ENCODE data around the gene ADARB1. TPM values are rescaled to one million over a fixed set of nuclear protein-coding genes. Genes with fewer than 3 reads are reported as not detected.
A peak's percentile ranks its signal among the peaks of the same experiment; 100 is the strongest.

Gene ADARB1
- total RNA-seq, 1 donor from 2014 or later = 35.0 TPM

DNA sequence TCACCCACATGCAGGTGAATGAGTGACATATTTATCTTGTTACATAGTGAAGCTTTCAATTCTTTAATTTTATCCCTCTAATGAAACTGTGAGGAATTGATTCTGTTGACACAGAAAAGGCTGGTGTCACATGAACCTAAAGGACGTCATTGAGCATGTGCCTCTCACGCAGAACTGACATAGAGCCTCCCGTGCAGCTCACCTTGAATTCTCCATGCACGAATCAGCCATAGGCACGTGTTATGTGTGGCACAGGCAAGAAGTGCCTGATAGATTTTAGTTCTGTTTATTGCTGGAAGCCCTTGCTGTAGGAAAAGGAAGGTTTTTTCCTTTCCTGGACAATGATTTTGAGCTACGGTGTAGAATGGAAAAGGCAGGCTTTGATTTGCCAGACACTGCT is 11.3 kb downstream of the ADARB1 start:
- intact Hi-C loops (cut with DNase I) = no loop called here
- no peak for DNase-seq (ENCODE audit: low spot score)

DNA sequence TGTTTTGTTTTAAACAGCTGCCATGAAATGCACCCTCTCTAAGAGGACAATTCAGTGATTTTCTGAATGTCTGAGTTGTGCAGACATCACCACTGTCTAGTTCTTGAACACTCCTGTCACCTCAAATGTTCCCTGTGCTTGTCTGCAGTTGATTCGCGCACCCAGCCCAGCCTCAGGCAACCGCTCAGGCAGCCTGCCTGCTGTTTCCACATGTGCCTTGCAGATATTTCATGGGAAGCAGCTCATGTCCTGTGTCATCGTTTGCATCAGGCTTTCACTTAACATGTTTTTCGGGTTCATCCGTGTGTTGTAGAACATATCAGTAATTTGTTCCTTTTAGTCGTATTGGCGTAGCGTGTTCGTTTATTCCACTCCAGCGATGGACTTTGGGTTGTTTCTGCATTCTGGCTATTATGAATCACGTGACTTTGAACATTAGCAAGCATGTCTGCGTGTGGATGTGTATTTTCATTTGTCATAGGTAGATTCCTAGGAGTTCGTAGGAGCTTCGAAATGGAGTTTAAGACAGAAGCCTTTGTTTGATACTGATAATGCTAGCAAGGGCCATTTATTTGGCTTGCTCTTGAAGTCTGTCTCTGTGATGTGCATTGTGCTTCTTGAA is 12.1 kb downstream of the ADARB1 start:
- DNase-seq (ENCODE audit: low spot score) (no peak), ATAC-seq (no peak)
- intact Hi-C loops (cut with DNase I) = no loop called here

More for the DNA sequence above, 11.3 kb downstream of the ADARB1 start:
- ATAC-seq = no peak

DNA sequence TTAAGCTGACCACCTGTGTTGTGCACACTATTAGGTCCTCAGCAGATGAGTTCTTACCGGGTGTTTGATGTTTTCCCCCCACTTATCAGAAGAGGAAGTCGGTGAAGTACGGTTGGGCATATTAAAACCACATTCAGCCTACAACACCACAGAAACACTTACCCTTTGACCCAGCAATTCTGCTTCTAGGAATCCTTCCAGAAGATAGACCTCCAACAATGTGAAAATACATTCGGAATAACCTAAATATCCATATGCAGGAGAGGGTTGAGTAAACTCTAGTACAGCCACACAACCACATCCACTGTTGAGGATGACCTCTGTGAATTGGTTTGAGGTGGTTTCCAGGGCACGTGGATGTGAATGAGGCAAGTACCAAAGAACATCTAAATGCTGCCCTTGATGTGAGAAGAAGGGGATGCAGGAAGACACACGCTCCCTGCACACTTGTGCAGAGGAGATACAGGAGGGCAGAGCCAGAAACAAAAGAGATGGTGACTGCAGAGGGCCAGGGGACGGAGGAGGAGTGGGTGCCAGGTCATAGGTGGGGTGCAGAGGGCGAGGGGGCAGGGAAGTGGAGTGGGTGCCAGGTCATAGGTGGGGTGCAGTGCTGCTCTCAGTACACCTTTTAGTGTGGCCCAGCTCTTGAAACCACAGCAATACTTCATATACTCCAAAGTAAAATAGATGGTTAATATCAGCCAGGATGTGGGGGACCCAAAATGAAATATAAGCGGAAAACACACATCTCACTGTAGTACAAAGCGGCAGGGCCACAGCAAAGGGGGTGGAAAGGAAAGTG is 12.8 kb downstream of the ADARB1 start:
- ATAC-seq = no peak

DNA sequence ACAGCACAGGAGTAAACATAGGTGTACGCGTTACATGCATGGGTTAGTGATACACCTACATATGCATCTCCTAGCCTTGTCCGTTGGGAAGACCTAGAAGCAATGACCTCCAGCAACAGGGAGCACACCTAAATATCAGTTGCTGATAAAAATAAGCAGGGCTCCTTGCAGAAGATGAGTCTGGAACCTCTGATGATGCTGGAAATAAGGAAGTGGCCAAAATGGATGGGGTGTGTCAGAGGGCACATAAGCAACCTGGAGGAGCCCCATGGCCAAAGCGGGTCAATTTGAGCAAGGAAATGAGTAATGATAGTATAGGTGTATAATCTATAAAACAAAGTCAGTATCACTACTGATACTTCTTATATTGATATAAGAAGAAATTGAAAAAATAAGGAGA is 13.7 kb downstream of the ADARB1 start:
- intact Hi-C loops (cut with DNase I) = no loop called here
- no peak for ATAC-seq
- no peak for DNase-seq (ENCODE audit: low spot score)

More for the DNA sequence above, 12.8 kb downstream of the ADARB1 start:
- intact Hi-C loops (cut with DNase I) = no loop called here
- DNase-seq (ENCODE audit: low spot score) = no peak

DNA sequence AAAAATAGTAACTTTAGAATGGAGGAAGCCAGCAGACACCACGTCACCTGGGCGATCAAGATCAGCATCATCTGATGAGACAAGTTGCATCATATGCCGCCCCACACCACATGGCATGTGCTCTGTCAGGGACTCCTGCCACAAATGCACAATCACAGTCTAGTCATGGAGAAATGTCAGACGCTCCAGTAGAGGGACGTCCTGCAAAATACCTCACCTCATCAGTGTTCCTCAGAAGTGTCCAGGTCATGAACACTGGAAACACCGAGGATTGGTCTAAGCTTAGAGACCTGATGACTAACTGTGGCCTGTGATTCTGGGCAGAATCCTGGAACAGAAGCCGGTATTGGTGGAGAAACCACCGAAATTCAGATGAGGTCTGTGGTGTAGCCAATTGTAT is 14.3 kb downstream of the ADARB1 start:
- intact Hi-C loops (cut with DNase I) = no loop called here
- no peak for DNase-seq (ENCODE audit: low spot score)
- no peak for ATAC-seq

DNA sequence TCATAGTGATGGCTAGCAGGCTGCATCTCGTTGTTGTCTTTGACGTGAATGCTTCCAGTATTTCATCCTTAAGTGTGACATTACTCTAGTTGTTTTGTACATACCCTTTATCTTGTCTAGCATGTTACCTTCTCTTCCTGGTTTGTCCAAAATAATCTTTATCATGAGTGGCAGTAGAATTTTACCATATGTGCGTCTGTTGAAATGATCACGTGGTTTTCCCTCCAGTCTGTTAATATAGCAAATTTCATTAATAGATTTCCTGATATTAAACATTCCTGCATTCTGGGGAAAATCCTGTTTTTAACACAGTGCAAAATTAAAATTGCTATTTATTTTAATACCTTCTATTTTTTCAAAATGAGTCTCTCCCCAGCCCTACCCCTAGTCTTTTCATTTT is 15.6 kb downstream of the ADARB1 start:
- ATAC-seq (no peak), DNase-seq (ENCODE audit: low spot score) (no peak)
- intact Hi-C loops (cut with DNase I) = no loop called here

DNA sequence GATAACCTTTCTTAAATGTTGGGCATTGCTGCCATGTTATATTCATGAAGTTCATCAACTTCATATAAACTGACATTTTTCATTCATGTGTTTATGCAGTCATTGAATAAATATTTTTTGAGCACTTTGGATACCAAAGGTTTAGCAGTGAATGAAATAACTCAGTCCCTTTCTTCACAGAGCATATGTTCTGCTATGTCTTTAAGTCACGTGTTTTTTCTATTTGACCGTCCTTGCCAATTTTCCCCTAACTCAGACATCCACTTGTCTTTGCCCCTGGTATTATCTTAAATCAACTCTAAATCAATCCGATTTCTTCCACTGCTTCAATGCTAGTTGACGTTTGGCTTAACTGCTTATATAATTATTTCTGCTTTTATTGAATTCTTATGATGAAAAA is 16.6 kb downstream of the ADARB1 start:
- DNase-seq (ENCODE audit: low spot score) (no peak), ATAC-seq (no peak)
- intact Hi-C loops (cut with DNase I) = no loop called here

DNA sequence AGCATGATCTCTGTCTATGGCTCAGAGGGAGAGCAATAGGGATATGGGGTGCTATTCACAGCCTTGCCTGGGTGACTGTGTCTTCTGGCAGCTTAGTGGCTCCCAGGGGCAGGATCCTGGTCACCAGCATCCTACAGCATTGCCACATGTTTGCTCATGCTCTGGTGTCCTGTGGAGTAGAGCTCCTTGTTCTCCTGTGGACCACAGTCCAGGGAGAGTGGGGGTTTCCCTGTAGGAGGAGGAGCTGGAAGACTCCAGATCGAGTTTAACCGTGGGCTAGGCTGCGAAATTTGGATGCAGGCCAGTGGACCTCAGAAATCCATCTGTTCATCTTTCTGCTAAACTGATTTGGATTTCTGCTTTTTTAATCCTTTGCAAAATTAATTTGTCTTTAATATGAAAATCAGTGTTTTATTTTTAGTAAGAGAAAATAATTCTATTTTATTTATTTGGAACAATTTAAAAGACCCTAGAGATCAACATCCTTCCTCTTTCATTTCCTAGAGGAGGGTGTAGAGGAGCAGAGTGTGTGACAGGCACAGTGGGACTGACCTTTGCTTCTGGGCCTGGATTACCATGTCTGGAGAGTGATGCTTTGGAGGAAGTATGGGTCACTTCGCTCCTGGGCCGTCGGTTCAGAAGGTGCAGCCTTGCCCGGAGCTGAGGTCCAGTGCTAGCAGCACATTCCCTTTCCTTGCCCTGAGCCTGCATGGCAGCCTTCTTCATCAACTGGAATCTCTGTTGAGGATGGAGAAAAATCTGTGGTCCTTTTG is 17.4 kb downstream of the ADARB1 start:
- ATAC-seq (peak; percentile 30), DNase-seq (ENCODE audit: low spot score) (no peak)
- intact Hi-C loops (cut with DNase I) = no loop called here

DNA sequence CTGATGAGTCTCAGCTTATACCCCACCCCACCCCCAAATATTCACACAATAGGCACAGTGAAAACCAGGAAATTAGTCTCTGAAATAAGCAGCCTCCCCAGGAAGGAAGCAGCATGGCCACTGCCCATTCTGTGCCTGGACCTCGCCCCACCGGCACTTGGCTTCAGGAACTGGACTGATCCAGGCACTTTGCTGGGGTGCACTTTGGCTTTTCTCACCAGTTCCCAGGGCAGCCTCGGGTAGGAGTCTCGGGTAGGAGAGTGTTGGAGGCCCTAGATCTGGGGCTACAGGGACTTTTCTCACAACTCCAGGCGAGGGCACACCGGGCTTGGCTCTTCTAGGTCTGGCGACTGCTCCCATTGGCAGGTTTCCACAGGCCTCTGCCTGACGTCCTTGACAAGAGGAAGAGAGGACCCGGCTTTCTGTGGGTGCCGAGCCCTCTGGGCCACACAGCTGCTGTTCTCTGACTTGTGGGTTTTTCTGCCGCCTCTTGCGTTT is 18.7 kb downstream of the ADARB1 start:
- intact Hi-C loops (cut with DNase I) = no loop called here
- DNase-seq (ENCODE audit: low spot score) = no peak
- ATAC-seq = no peak

DNA sequence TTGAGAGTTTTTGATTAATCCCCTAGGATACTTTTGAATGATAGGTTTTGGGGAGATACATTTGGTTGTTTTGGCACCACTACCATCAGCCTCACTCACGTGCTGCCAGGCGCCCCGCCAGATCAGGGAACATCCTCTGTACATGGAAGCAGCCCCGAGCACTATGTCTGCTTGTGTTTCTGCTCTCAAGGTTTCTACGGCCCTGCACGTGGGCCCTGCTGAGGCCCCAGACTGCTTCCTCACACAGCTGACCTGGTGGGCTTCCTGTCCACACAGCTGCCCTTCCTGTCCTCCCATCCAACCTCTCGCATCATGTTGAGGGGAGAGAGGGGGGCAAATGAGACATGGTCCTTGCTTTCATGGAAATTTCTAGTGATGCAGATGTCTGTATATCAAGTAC is 20.0 kb downstream of the ADARB1 start:
- no peak for DNase-seq (ENCODE audit: low spot score)
- intact Hi-C loops (cut with DNase I) = no loop called here
- ATAC-seq = no peak

DNA sequence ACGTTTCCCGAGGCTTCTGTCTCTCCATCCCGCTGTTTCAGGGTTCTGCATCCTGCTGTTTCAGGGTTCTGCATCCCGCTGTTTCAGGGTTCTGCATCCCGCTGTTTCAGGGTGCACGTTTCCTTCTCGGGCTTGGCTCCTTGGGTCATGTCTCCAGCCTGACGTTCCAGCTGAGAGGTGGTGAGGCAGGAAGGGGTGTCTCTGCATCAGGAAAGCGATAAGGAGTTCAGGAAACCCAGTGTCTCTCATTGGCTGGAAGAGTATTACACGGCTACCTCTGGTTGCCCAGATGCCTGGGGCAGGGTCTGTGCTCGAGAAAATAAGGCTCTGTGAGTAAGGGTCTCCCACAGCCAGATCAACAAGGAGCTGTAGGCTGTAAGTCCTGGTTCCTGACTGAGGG is 21.1 kb downstream of the ADARB1 start:
- no peak for ATAC-seq
- intact Hi-C loops (cut with DNase I) = no loop called here
- DNase-seq (ENCODE audit: low spot score) = no peak

DNA sequence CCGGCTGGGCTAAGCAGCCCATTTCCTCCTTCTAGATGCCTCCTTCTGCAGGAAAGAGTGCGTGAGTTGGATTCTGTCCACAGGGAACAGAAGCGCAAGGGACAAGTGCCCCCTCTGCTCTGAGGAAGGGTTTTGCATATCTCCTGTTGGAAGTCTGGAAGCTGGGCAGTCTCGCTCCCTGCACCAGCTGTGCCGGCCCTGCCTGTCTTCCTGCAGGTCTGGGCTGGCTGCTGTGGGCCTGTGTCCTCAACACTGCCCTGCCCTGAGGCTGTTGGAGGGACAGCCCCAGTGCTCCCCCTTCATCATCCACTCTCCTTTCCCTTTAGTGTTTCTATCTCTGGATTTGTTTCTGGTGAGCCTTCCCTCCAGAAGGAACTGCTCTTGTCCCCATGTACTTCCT is 21.8 kb downstream of the ADARB1 start:
- no peak for ATAC-seq
- intact Hi-C loops (cut with DNase I) = no loop called here
- DNase-seq (ENCODE audit: low spot score) = no peak

DNA sequence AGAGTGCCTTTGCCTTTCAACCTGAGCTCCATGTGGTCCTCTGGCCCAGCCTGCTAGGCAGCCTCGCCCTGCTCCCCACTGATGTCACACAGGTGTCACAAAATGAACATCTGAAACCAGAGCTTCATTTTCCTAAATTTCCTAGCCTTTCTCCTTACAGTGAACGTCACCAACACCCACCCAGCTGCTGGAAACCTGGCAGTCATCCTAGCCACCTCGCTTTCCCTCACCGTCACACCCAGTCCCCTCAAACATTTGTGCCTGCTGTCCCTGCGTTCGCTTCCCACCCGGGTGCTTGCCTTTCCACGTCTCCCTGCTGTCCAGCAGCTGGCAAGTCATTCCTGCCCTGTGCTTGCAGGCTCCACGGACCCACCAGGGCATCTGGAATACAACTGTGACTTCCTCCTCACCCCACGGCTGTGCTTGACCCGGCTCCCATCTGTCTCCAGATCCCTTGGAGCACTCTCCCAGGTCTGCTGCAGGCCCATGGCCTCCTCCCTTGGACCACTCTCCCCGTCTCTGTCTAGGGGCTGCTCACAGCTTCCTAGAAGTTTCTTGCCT is 23.5 kb downstream of the ADARB1 start:
- intact Hi-C loops (cut with DNase I) = no loop called here
- DNase-seq (ENCODE audit: low spot score) = no peak
- no peak for ATAC-seq

DNA sequence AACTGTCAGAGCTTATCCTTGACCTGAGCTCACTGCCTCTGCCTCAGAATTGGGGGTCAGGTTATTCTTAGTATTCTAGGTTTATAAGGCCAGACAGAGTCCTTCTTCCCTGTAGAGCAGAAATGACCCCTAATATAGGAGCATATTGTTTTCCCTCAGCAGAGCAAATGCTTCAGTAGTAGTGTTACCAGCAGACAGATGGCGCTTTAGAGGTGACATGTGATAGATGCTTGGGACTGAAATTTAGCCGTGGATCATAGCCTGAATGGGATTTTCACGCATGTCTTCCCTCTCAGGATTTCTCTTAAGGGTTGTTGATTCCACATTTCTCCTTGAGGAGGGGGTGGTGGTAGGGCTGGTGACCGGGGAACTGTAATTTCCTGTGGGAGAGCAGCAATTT is 24.5 kb downstream of the ADARB1 start:
- intact Hi-C loops (cut with DNase I) = no loop called here
- DNase-seq (ENCODE audit: low spot score) (no peak), ATAC-seq (no peak)

DNA sequence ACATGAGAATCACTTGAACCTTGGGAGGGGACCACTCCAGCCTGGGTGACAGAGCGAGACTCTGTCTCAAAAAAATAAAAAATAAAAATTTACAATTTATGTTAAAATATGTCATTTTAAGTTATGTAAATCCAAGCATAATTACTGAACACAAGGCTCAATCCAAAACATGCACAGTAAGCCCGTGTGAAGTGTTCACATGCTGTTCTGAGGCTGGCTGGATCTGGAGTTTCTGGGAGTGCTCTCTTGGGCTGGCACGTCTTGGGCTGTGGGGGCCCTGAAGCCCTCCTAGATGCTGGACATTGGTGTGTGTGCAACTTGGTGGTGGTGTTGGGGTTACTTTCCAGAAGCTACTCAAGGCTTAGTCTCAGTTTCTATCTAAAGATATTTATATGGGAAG is 25.2 kb downstream of the ADARB1 start:
- intact Hi-C loops (cut with DNase I) = no loop called here
- ATAC-seq = no peak
- no peak for DNase-seq (ENCODE audit: low spot score)

DNA sequence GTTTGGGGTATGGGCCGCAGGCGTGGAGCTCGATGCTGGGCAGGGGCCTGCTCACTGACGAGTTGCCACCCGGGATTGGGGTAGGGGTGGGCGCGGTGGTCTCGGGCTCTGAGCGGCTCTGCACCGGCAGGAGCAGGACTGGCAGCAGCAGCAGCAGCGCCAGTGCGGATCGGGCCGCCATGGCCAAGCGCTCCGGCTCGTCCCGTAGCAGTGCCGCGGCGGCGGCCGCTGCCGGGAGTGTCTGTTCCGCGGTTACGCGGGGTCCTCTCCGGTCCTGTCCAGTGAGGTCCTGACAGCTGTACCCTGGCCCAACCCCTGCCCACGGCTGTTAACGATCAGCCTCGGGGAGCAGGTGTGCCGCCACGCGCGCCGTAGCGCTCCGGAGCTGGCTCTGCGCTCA is 26.5 kb downstream of the ADARB1 start:
- intact Hi-C loops (cut with DNase I) = no loop called here
- no peak for DNase-seq (ENCODE audit: low spot score)

DNA sequence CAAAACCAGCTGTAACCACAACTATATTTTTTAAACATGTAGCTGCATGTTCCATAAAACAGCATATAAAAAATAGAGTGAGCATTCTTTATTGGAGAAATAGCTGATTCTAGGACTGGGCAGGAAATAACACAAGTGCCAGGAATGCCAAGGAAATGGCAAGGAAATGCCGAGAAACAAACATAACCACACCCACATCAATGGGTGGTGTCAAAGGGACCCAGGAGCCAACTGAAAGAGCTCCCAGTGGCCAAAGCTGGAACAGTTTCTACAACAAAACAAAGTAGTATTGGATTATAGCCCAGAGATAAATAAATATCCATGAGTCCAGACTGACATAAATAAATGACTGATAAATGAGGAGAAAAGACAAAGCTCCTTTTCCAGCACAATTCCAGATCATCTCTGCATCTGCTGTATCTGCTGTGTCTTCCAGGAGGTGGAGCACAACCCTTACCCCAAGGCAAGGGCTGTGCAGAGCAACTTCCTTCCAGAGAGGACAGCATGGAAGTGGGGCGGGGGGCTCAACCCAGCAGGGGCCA is 28.1 kb downstream of the ADARB1 start:
- intact Hi-C loops (cut with DNase I) = no loop called here
- DNase-seq (ENCODE audit: low spot score) = no peak
- ATAC-seq = peak; percentile 48

More for the DNA sequence above, 26.5 kb downstream of the ADARB1 start:
- no peak for ATAC-seq

DNA sequence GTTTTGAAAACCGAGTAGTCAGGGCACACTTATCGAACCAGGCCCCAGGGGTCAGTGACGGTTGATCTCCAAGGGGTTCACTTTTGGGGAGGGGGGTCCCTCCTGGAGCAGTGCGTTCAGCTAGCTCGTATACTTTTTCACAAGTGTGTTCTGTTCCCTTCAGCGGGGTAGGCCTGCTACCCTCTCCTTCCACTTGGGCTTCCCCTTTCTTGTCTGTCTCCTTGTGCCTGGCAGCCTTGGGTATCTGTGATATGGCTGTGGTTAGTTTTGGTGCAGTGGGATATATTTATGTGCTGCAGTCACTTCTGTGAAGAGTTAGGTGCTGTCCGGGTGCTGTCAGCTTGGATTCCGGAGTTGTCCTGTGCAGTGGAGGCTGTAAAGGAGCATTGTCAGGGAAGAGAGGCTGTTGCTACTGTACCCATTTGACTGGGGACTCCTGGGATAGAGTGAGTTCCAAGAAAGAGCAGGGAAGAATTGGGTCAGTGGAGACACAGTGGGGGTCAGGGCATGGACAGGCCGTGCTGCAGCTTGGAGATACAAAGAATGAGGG is 29.7 kb downstream of the ADARB1 start:
- DNase-seq (ENCODE audit: low spot score) (no peak), ATAC-seq (no peak)
- intact Hi-C loops (cut with DNase I) = no loop called here

DNA sequence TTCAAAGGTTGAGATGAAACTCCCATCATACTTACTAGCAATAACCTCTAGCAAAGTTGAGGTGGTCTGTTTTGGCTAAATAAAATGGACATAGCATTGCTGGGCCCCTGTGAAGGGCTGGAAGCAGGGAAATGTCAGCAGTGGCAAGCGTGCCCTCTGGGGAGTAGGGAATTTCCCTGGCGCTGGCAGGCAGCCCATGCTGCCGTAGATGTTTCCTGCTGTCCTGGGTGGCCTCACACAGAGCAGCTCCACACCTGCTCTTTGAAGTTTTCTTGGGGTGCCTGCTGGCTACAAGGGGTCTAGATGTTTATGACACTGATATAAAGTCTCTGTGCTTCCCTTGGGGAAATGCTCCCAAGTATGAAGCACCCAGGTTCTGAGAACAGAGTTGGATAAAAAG is 30.2 kb downstream of the ADARB1 start:
- ATAC-seq (no peak), DNase-seq (ENCODE audit: low spot score) (no peak)
- intact Hi-C loops (cut with DNase I) = no loop called here

All from sciatic nerve (tissue), 2 donors.